MM.1S (cell line): Measurements from ENCODE around the gene NME7.

Experiments
- DNase-seq: peaks from one replicate; pipeline ENCODE4 v3.0.0-alpha.2; 2015
- H2AFZ ChIP-seq: fragments of 300-600 bp; sonication (generic); 2 replicates; pipeline ENCODE4 v1.6.0; 2016; ENCODE audit warnings: antibody characterized with exemption, low read length
- H3F3A ChIP-seq: fragments of 300-600 bp; sonication (generic); 2 replicates; pipeline ENCODE4 v1.6.1; 2016; ENCODE audit warnings: mild to moderate bottlenecking, antibody characterized with exemption, low read length, moderate library complexity, mixed read lengths; ENCODE audit not compliant: insufficient read depth
- H3K27ac ChIP-seq: fragments of 300-600 bp; sonication (generic); 2 replicates; pipeline ENCODE4 v1.5.1; 2016; ENCODE audit warnings: mild to moderate bottlenecking, low read length
- H3K27me3 ChIP-seq: fragments of 300-600 bp; sonication (generic); replicated peaks from 2 replicates; pipeline ENCODE4 v1.6.0; 2016; ENCODE audit warnings: low read length; ENCODE audit not compliant: insufficient read depth
- H3K36me3 ChIP-seq: fragments of 300-600 bp; sonication (generic); replicated peaks from 2 replicates; pipeline ENCODE4 v1.6.1; 2016; ENCODE audit warnings: mild to moderate bottlenecking, low read length, mixed read lengths; ENCODE audit not compliant: insufficient read depth
- H3K4me1 ChIP-seq: fragments of 300-600 bp; sonication (generic); 2 replicates; pipeline ENCODE4 v1.6.1; 2016; ENCODE audit warnings: low read length, mixed read lengths
- H3K4me2 ChIP-seq: fragments of 300-600 bp; sonication (generic); 2 replicates; pipeline ENCODE4 v1.6.0; 2016; ENCODE audit warnings: low read depth, low read length
- H3K4me3 ChIP-seq: fragments of 300-600 bp; sonication (generic); 2 replicates; pipeline ENCODE4 v1.5.1; 2016; ENCODE audit warnings: low read length, mixed read lengths
- H3K79me2 ChIP-seq: fragments of 300-600 bp; sonication (generic); 2 replicates; pipeline ENCODE4 v1.6.1; 2016; ENCODE audit warnings: mixed run types, low read length, mixed read lengths
- H3K9ac ChIP-seq: fragments of 300-600 bp; sonication (generic); 2 replicates; pipeline ENCODE4 v1.6.1; 2016; ENCODE audit warnings: low read length, mixed read lengths
- H3K9me2 ChIP-seq: fragments of 300-600 bp; sonication (generic); replicated peaks from 2 replicates; pipeline ENCODE4 v1.6.1; 2016; ENCODE audit warnings: mild to moderate bottlenecking, low read length, mixed read lengths; ENCODE audit not compliant: insufficient read depth
- H3K9me3 ChIP-seq: fragments of 300-600 bp; sonication (generic); replicated peaks from 2 replicates; pipeline ENCODE4 v1.6.1; 2016; ENCODE audit warnings: mild to moderate bottlenecking, low read length, mixed read lengths; ENCODE audit not compliant: insufficient read depth
- H4K20me1 ChIP-seq: fragments of 300-600 bp; sonication (generic); 2 replicates; pipeline ENCODE4 v1.6.1; 2016; ENCODE audit warnings: mild to moderate bottlenecking, low read length, moderate library complexity, mixed read lengths; ENCODE audit not compliant: insufficient read depth
- CTCF ChIP-seq: fragments of 300-600 bp; sonication (generic); IDR thresholded peaks from 2 replicates; pipeline ENCODE4 v1.5.1; 2016; ENCODE audit warnings: antibody characterized with exemption, low read length, mixed read lengths
- EZH2 ChIP-seq: fragments of 300-600 bp; sonication (generic); optimal IDR thresholded peaks from 2 replicates; pipeline ENCODE3; 2017; ENCODE audit warnings: low read depth, mild to moderate bottlenecking, antibody characterized with exemption, low read length, mixed read lengths
- EZH2phosphoT487 ChIP-seq: fragments of 300-600 bp; sonication (generic); IDR thresholded peaks from 2 replicates; pipeline ENCODE4 v1.6.1; 2018; ENCODE audit warnings: antibody characterized with exemption, low read length

NME7 gene

DNA sequence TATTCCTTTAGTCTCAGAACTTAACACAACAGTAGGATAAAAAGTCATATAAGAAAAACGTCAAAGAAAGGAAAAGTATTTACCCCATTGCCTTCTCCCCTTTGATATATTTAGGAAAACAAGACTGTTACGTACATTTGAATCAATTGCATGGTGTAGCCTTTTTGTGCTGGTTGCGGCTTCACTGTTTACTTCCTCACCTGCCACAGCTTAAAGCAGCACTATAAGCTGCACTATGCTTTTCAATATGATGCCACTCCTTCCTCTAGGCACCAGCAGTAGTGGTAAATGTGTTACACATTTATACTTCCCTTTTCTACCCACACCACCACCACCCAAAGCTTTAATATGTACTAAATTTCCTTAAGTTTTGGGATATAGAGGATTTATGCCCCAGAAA, 150.0 kb downstream of the NME7 start:
- H3K4me1 ChIP-seq: no peaks in the 10 kb centered on the region
- H4K20me1 ChIP-seq: no peaks in the 10 kb centered on the region
- H3K36me3 ChIP-seq: no peaks in the 10 kb centered on the region
- H3K27ac ChIP-seq: no peak overlapping the region
- no peak for TF ChIP-seq EZH2phosphoT487
- no peak for TF ChIP-seq EZH2
- TF ChIP-seq CTCF: no peak
- no peak overlapping the region for H3K9ac ChIP-seq
- no peak overlapping the region for H3K4me2 ChIP-seq
- no peaks in the 10 kb centered on the region for H3K79me2 ChIP-seq
- no peaks in the 10 kb centered on the region for H3K9me2 ChIP-seq
- H3K27me3 ChIP-seq: no peaks in the 10 kb centered on the region
- no peak overlapping the region for H2AFZ ChIP-seq
- H3K4me3 ChIP-seq: no peak overlapping the region
- no peak for DNase-seq
- H3K9me3 ChIP-seq: no peaks in the 10 kb centered on the region
- no peaks in the 10 kb centered on the region for H3F3A ChIP-seq

- H3K9me3 ChIP-seq: no peaks in the 10 kb centered on the region
- H3K9me2 ChIP-seq: no peaks in the 10 kb centered on the region
- DNase-seq: no peak
- H2AFZ ChIP-seq: no peak overlapping the region
- no peaks in the 10 kb centered on the region for H3K79me2 ChIP-seq
- H3K27ac ChIP-seq: no peak overlapping the region
- TF ChIP-seq EZH2phosphoT487 (no peak), EZH2 (no peak), CTCF (no peak)
- H3K36me3 ChIP-seq: no peaks in the 10 kb centered on the region
- H3F3A ChIP-seq: no peaks in the 10 kb centered on the region
- no peak overlapping the region for H3K9ac ChIP-seq
- H3K27me3 ChIP-seq: no peaks in the 10 kb centered on the region
- H3K4me2 ChIP-seq: no peak overlapping the region
- H3K4me1 ChIP-seq: no peaks in the 10 kb centered on the region
- no peaks in the 10 kb centered on the region for H4K20me1 ChIP-seq
- no peak overlapping the region for H3K4me3 ChIP-seq
These were observed 153.0 kb downstream of the NME7 start for GRCh38 chr1:169214598-169214997.

DNA sequence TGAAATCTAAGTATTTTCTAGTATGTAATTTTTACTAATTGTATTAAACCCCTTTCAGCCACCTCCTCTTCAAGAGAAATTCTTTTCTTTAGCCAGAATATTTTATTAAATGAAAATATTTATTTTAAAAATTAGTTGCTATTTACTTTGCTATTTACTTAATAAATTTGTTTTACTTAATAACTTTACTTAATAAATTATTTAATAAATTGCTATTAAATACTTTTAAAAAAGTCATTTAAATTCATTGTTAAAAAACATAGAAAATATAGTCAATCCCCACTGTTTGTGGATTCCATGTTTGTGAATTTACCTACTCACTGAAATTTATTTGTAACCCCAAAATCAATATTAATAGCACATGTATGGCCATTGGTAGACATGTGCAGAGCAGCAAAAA, 155.5 kb downstream of the NME7 start:
- H3K9ac ChIP-seq: no peak overlapping the region
- no peaks in the 10 kb centered on the region for H3K9me3 ChIP-seq
- DNase-seq: no peak
- H3F3A ChIP-seq: no peaks in the 10 kb centered on the region
- no peaks in the 10 kb centered on the region for H3K4me1 ChIP-seq
- no peak overlapping the region for H3K27ac ChIP-seq
- H3K27me3 ChIP-seq: no peaks in the 10 kb centered on the region
- no peak for TF ChIP-seq EZH2
- no peak for TF ChIP-seq CTCF
- H3K79me2 ChIP-seq: no peaks in the 10 kb centered on the region
- H3K4me2 ChIP-seq: no peak overlapping the region
- no peak overlapping the region for H3K4me3 ChIP-seq
- no peaks in the 10 kb centered on the region for H3K9me2 ChIP-seq
- no peaks in the 10 kb centered on the region for H4K20me1 ChIP-seq
- H3K36me3 ChIP-seq: no peaks in the 10 kb centered on the region
- H2AFZ ChIP-seq: no peak overlapping the region
